Measurements from ENCODE around the gene RPL36.
A peak's percentile ranks its signal among the peaks of the same experiment; 100 is the strongest.

Gene RPL36

DNA sequence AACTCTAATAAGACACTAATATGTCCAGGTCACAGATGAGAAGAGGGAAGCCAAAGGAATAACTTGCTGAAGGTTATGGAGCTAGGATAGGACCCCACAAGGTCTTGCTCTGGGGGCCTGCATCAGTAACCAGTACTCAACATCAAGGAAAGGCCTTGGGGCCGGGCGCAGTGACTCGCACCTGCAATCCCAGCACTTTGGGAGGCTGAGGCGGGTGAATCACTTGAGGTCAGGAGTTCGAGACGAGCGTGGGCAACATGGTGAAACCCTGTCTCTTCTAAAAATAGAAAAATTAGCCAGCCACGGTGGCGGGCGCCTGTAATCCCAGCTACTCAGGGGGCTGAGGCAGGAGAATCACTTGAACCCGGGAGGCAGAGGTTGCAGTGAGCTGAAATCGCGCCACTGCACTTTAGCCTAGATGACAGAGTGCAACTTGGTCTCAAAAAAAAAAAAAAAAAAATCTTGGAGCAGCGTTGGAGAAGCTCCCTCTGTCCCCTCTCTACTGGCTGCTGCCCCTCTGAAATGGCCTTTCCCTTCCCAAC lies 28.0 kb downstream of the RPL36 start:
- Histone ChIP-seq H3K27me3 (ENCODE audit: control insufficient read depth, insufficient read depth, low read length) (no peaks in the 10 kb centered on the region), H3K4me3 (ENCODE audit: low read depth, low read length) (no peak overlapping the region), H2AFZ (no peak overlapping the region), H3K9ac (no peak overlapping the region), H3K9me3 (ENCODE audit: control insufficient read depth, low read length) (no peaks in the 10 kb centered on the region), H3K4me1 (peaks cover 7% of the 10 kb centered on the region), H3K4me2 (ENCODE audit: low read length) (no peak overlapping the region), H3K36me3 (ENCODE audit: control insufficient read depth, insufficient read depth, low read length) (no peaks in the 10 kb centered on the region), H3K79me2 (peaks cover 36% of the 10 kb centered on the region), H3K27ac (no peak overlapping the region)
- TF ChIP-seq, protein P1, sequence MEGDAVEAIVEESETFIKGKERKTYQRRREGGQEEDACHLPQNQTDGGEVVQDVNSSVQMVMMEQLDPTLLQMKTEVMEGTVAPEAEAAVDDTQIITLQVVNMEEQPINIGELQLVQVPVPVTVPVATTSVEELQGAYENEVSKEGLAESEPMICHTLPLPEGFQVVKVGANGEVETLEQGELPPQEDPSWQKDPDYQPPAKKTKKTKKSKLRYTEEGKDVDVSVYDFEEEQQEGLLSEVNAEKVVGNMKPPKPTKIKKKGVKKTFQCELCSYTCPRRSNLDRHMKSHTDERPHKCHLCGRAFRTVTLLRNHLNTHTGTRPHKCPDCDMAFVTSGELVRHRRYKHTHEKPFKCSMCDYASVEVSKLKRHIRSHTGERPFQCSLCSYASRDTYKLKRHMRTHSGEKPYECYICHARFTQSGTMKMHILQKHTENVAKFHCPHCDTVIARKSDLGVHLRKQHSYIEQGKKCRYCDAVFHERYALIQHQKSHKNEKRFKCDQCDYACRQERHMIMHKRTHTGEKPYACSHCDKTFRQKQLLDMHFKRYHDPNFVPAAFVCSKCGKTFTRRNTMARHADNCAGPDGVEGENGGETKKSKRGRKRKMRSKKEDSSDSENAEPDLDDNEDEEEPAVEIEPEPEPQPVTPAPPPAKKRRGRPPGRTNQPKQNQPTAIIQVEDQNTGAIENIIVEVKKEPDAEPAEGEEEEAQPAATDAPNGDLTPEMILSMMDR (IDR thresholded peaks at IDR 0.05): no peak

DNA sequence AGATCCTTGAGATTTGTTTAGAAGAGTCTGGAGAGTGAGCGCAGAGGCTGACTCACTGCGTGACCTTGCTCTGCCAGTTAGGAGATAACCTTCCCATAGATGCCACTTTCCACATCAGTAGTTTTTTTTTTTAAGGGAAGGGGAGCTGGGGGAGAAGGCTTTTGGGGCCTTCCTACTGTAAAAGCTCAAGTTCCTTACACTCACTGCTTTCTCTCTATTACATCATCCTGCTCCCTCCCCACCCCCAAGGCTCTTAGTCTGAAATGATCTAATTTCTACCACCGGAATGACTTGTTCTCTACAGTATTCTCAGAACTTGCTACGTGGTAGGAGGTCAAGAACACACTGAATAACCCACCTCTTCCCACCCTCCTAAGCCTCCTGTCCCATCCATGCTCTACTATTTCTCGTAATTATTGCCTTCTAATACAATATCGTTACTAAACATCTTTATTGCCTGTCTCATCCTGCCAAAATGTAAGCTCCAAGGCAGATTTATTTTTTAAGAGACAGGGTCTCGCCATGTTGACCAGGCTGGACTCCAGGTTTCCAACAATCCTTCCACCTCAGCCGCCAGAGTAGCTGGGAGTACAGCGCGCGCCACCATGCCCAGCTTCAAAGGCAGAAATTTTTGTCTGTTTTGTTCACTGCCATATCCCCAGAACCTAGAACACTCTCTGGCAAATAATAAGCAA lies 28.6 kb downstream of the RPL36 start:
- Histone ChIP-seq H3K27ac (peak overlapping the region; percentile 84), H3K9me3 (ENCODE audit: control insufficient read depth, low read length) (no peaks in the 10 kb centered on the region), H3K79me2 (peaks cover 36% of the 10 kb centered on the region)

GRCh38 chr19:5719274-5719960 lies 29.3 kb downstream of the RPL36 start:
- peak overlapping the region; percentile 77 for H3K9ac ChIP-seq
- H3K27me3 ChIP-seq (ENCODE audit: control insufficient read depth, insufficient read depth, low read length): no peaks in the 10 kb centered on the region
- H3K4me2 ChIP-seq (ENCODE audit: low read length): peak overlapping the region; percentile 92
- H3K4me3 ChIP-seq (ENCODE audit: low read depth, low read length): peak overlapping the region; percentile 90
- no peaks in the 10 kb centered on the region for H3K36me3 ChIP-seq (ENCODE audit: control insufficient read depth, insufficient read depth, low read length)
- TF ChIP-seq, protein P1 (IDR thresholded peaks at IDR 0.05): no peak
- H3K79me2 ChIP-seq: peaks cover 33% of the 10 kb centered on the region
- H3K27ac ChIP-seq: peak overlapping the region; percentile 84
- peaks cover 7% of the 10 kb centered on the region for H3K4me1 ChIP-seq
- H2AFZ ChIP-seq: peak overlapping the region; percentile 88
- no peaks in the 10 kb centered on the region for H3K9me3 ChIP-seq (ENCODE audit: control insufficient read depth, low read length)

More for the DNA sequence above, 28.6 kb downstream of the RPL36 start:
- H2AFZ ChIP-seq: no peak overlapping the region
- no peaks in the 10 kb centered on the region for H3K27me3 ChIP-seq (ENCODE audit: control insufficient read depth, insufficient read depth, low read length)
- TF ChIP-seq, protein P1 (IDR thresholded peaks at IDR 0.05): no peak
- H3K4me3 ChIP-seq (ENCODE audit: low read depth, low read length): peak overlapping the region; percentile 90
- H3K36me3 ChIP-seq (ENCODE audit: control insufficient read depth, insufficient read depth, low read length): no peaks in the 10 kb centered on the region
- no peak overlapping the region for H3K9ac ChIP-seq
- peaks cover 7% of the 10 kb centered on the region for H3K4me1 ChIP-seq
- peak overlapping the region; percentile 92 for H3K4me2 ChIP-seq (ENCODE audit: low read length)

GRCh38 chr19:5719961-5720790 lies 30.1 kb downstream of the RPL36 start, which contains the start of the genes CATSPERD and LONP1:
Gene CATSPERD, plus strand, starts transcription at chr19:5720637. Its CDS starts 101 bp downstream, at chr19:5720738.
Gene LONP1, minus strand, starts transcription at chr19:5720146. Its CDS starts 14 bp downstream, at chr19:5720132.
- peak within 1 kb of the TSS; percentile 92 for H3K4me2 ChIP-seq (ENCODE audit: low read length)
- no peaks in the 10 kb centered on the region for H3K36me3 ChIP-seq (ENCODE audit: control insufficient read depth, insufficient read depth, low read length)
- peak within 1 kb of the TSS; percentile 84 for H3K27ac ChIP-seq
- H2AFZ ChIP-seq: peak within 1 kb of the TSS; percentile 88
- peaks cover 33% of the 10 kb centered on the region for H3K79me2 ChIP-seq
- TF ChIP-seq, protein P1 (IDR thresholded peaks at IDR 0.05): peak; percentile 97
- no peaks in the 10 kb centered on the region for H3K9me3 ChIP-seq (ENCODE audit: control insufficient read depth, low read length)
- peak within 1 kb of the TSS; percentile 90 for H3K4me3 ChIP-seq (ENCODE audit: low read depth, low read length)
- peak within 1 kb of the TSS; percentile 77 for H3K9ac ChIP-seq
- H3K4me1 ChIP-seq: peaks cover 7% of the 10 kb centered on the region
- no peaks in the 10 kb centered on the region for H3K27me3 ChIP-seq (ENCODE audit: control insufficient read depth, insufficient read depth, low read length)

Measured in parathyroid adenoma (tissue), 2 donors.